IMR-90 (cell line): Measurements from ENCODE around the gene FOXF1. TPM values are rescaled to one million over a fixed set of nuclear protein-coding genes. Genes with fewer than 3 reads are reported as not detected.

Source experiments
- ATAC-seq: fragments of 200-7000 bp; cut with Tn5 transposase; 2 replicates; pipeline ENCODE4 v1.9.1; 2020; ENCODE audit warnings: low read depth, mild to moderate bottlenecking, moderate library complexity
- BruUV-seq: library from RNA; stranded (reverse); fragments of 400-500 nt; replicated peaks from 2 replicates; lab custom pipeline; 2021; lab: Mats Ljungman, UMichigan
- CTCF ChIA-PET: fragments of 300-600 bp; formaldehyde crosslinking; extraction: SDS; loops from one replicate; lab custom pipeline; 2021; ENCODE audit warnings: antibody characterized with exemption; lab: Yijun Ruan, JAX
- POLR2A ChIA-PET: fragments of 300-600 bp; sonication (Branson Sonifier 250); formaldehyde crosslinking; loops from one replicate; lab custom pipeline; 2022; ENCODE audit warnings: antibody characterized with exemption; ENCODE audit not compliant: unreplicated experiment; lab: Charles Lee
- DNase-seq: peaks from one replicate; pipeline ENCODE4 v3.0.0; 2013
- H2AFZ ChIP-seq: replicated peaks from 2 replicates; pipeline ENCODE3; 2013; ENCODE audit warnings: low read length, mild to moderate bottlenecking; ENCODE audit not compliant: poor library complexity
- H2AK5ac ChIP-seq: 2 replicates; pipeline ENCODE4 v1.6.1; 2013; ENCODE audit warnings: low read depth, low read length, inconsistent platforms
- H2AK9ac ChIP-seq: replicated peaks from 2 replicates; pipeline ENCODE3; 2013; ENCODE audit warnings: mild to moderate bottlenecking, low read depth, low read length, moderate library complexity; ENCODE audit not compliant: poor library complexity
- H2BK120ac ChIP-seq: 2 replicates; pipeline ENCODE4 v1.6.1; 2013; ENCODE audit warnings: low read depth, low read length, inconsistent platforms
- H2BK15ac ChIP-seq: 3 replicates; pipeline ENCODE4 v1.6.1; 2013; ENCODE audit warnings: low read depth, low read length, inconsistent platforms
- H2BK20ac ChIP-seq: 2 replicates; pipeline ENCODE4 v1.6.1; 2013; ENCODE audit warnings: low read depth, mild to moderate bottlenecking, inconsistent platforms, low read length, moderate library complexity
- H2BK5ac ChIP-seq: 2 replicates; pipeline ENCODE4 v1.6.1; 2013; ENCODE audit warnings: mild to moderate bottlenecking, low read depth, low read length, inconsistent platforms; ENCODE audit not compliant: poor library complexity, severe bottlenecking
- H3K14ac ChIP-seq: replicated peaks from 2 replicates; pipeline ENCODE4 v1.6.1; 2013; ENCODE audit warnings: low read depth, low read length, inconsistent platforms
- H3K18ac ChIP-seq: 2 replicates; pipeline ENCODE4 v1.6.1; 2013; ENCODE audit warnings: low read depth, low read length, control low read depth
- H3K23ac ChIP-seq: 2 replicates; pipeline ENCODE4 v1.6.1; 2013; ENCODE audit warnings: low read depth, low read length, inconsistent platforms
- H3K27ac ChIP-seq: 2 replicates; pipeline ENCODE4 v1.5.1; 2013; ENCODE audit warnings: mild to moderate bottlenecking, control low read depth, low read length; ENCODE audit not compliant: insufficient read depth
- H3K27me3 ChIP-seq: 2 replicates; pipeline ENCODE4 v1.6.1; 2013; ENCODE audit warnings: low read length; ENCODE audit not compliant: control insufficient read depth, insufficient read depth
- H3K36me3 ChIP-seq: 2 replicates; pipeline ENCODE4 v1.6.1; 2013; ENCODE audit warnings: low read length, mixed read lengths; ENCODE audit not compliant: control insufficient read depth, insufficient read depth
- H3K4ac ChIP-seq: 2 replicates; pipeline ENCODE4 v1.6.1; 2013; ENCODE audit warnings: low read depth, low read length, inconsistent platforms
- H3K4me1 ChIP-seq: 2 replicates; pipeline ENCODE4 v1.6.1; 2013; ENCODE audit warnings: low read length, mixed read lengths; ENCODE audit not compliant: control insufficient read depth, insufficient read depth
- H3K4me2 ChIP-seq: 2 replicates; pipeline ENCODE4 v1.6.1; 2013; ENCODE audit warnings: low read depth, mild to moderate bottlenecking, control low read depth, low read length, moderate library complexity
- H3K4me3 ChIP-seq: 2 replicates; pipeline ENCODE4 v1.5.1; 2013; ENCODE audit warnings: low read depth, mild to moderate bottlenecking, control low read depth, low read length, moderate library complexity; ENCODE audit not compliant: insufficient read depth
- H3K56ac ChIP-seq: 2 replicates; pipeline ENCODE4 v1.6.1; 2013; ENCODE audit warnings: low read length, inconsistent platforms; ENCODE audit not compliant: insufficient read depth; ENCODE audit errors: extremely low read depth
- H3K79me1 ChIP-seq, 2 experiments: 2 replicates each; pipeline ENCODE4 v1.6.1; 2013; ENCODE audit warnings: low read length in 2 of 2, inconsistent platforms in 1 of 2, low read depth in 1 of 2
- H3K9ac ChIP-seq: 2 replicates; pipeline ENCODE4 v1.6.1; 2013; ENCODE audit warnings: low read depth, low read length, control low read depth
- H3K9me1 ChIP-seq: 2 replicates; pipeline ENCODE4 v1.6.1; 2013; ENCODE audit warnings: low read length, inconsistent platforms; ENCODE audit not compliant: insufficient read depth
- H3K9me3 ChIP-seq: 2 replicates; pipeline ENCODE4 v1.6.1; 2013; ENCODE audit warnings: low read length; ENCODE audit not compliant: control insufficient read depth, insufficient read depth
- H4K20me1 ChIP-seq: 2 replicates; pipeline ENCODE4 v1.6.1; 2013; ENCODE audit warnings: low read length, inconsistent platforms; ENCODE audit not compliant: insufficient read depth
- H4K5ac ChIP-seq: 2 replicates; pipeline ENCODE4 v1.6.1; 2013; ENCODE audit warnings: mild to moderate bottlenecking, low read depth, low read length, control low read depth
- H4K8ac ChIP-seq, 2 experiments: 2 replicates each; pipeline ENCODE4 v1.6.1; 2013; ENCODE audit warnings: low read depth in 2 of 2, low read length in 2 of 2, control low read depth in 1 of 2, inconsistent platforms in 1 of 2
- H4K91ac ChIP-seq: 2 replicates; pipeline ENCODE4 v1.6.1; 2013; ENCODE audit warnings: low read depth, low read length, inconsistent platforms; ENCODE audit not compliant: insufficient read depth
- FOS ChIP-seq: fragments of 150-350 bp; IDR thresholded peaks from 2 replicates; pipeline ENCODE4 v1.6.1; 2016; ENCODE audit warnings: low read depth, low read length
- RAD21 ChIP-seq: IDR thresholded peaks from 2 replicates; pipeline ENCODE4 v1.6.1; 2012; ENCODE audit warnings: low read length, improper control_type of control experiment
- SMC3 ChIP-seq: fragments of 150-350 bp; IDR thresholded peaks from 2 replicates; pipeline ENCODE4 v1.6.1; 2016; ENCODE audit warnings: low read depth, mild to moderate bottlenecking, antibody characterized with exemption, low read length, moderate library complexity
- WGBS, 2 experiments: methylation state at CpG; one replicate each; pipeline versions ENCODE4 v1.1.5 to v1.1.7; 2013; ENCODE audit warnings: missing lambda C conversion rate in 2 of 2; ENCODE audit not compliant: insufficient read length in 1 of 2; ENCODE audit errors: extremely low coverage in 2 of 2; 5-methylcytosine and 5-hydroxymethylcytosine counted together
- dilution Hi-C: fragments of 300-500 bp; cut with HindIII; formaldehyde crosslinking; loops from one replicate; pipeline ENCODE4 v1.14.3; 2018; ENCODE audit warnings: low sequenced_read_pairs; ENCODE audit not compliant: unreplicated experiment
- in situ Hi-C: fragments of 300-500 bp; cut with MboI; formaldehyde crosslinking; loops from 3 replicates; pipeline ENCODE4 v1.14.3; 2019; ENCODE audit warnings: low sequenced_read_pairs, inconsistent platforms, mixed read lengths
- intact Hi-C: fragments of 100-400 bp; cut with micrococcal nuclease; formaldehyde crosslinking; loops from 2 replicates; pipeline ENCODE4 v1.10.0; 2022
- polyA plus RNA-seq, 3 experiments: library from polyadenylated mRNA; depleted of rRNA; stranded (reverse); fragments of >200 nt; gene quantifications; 2 replicates each; pipeline ENCODE4 v1.2.3, GENCODE V29; 2012; ENCODE audit warnings: low replicate concordance in 1 of 3
- total RNA-seq: library from RNA; depleted of rRNA; stranded (reverse); fragments of >200 nt; gene quantifications from 2 replicates; pipeline ENCODE4 v1.2.3, GENCODE V29; 2012
- TF ChIP-seq, protein P1 (sequence below): conservative IDR thresholded peaks from 2 replicates; pipeline ENCODE4 v1.5.1; 2012; ENCODE audit warnings: mild to moderate bottlenecking, low read depth, low read length, improper control_type of control experiment

FOXF1 gene
- total and polyA plus RNA-seq, 2 of the 4 experiments (the other 2 are of a cell fraction) = 2.7 to 33.0 TPM

DNA sequence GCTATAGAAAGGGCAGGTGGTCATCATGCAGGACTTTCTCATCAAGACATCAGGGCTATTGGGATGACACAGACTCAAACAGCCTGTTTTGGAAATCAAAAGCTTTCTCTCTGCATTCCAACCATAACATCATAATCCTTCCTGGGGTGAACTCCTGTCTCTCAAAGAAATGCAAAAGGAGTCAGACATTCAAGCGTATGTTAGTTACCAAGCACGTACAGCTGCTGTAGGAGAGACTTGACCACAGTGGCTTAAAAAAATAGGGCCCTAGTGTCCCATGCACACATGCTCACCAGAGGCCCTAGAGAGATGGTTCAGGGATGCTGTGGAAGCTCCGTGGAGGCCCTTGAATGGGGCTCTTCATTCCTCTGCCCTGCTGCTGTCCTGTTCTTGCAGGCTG lies 24.6 kb upstream of the FOXF1 start:
- Histone ChIP-seq H3K4me2 (no peak overlapping the region), H3K4me1 (peaks cover 12% of the 10 kb centered on the region), H3K9me1 (peaks cover 53% of the 10 kb centered on the region), H4K20me1 (peaks cover 97% of the 10 kb centered on the region), H2BK20ac (no peak overlapping the region), H3K9ac (no peak overlapping the region), H2BK120ac (no peak overlapping the region), H2BK15ac (no peak overlapping the region), H3K4me3 (no peak overlapping the region), H2BK5ac (no peak overlapping the region), H3K27me3 (no peaks in the 10 kb centered on the region), H3K56ac (no peak overlapping the region), H2AK5ac (no peak overlapping the region), H4K8ac (no peak overlapping the region), H3K27ac (no peak overlapping the region), H4K91ac (no peak overlapping the region), H2AFZ (no peak overlapping the region), H3K18ac (no peak overlapping the region), H3K36me3 (peaks cover 88% of the 10 kb centered on the region), H3K79me1 (peaks cover 69 to 99% of the 10 kb centered on the region in 2 experiments), H3K4ac (no peak overlapping the region), H3K14ac (peak overlapping the region; percentile 42; the same call in 1 of the 2 replicates), H4K5ac (no peak overlapping the region), H2AK9ac (no peak overlapping the region), H3K9me3 (peaks cover 10% of the 10 kb centered on the region; the same call in 1 of the 2 replicates), H3K23ac (peak overlapping the region; percentile 46; the same call in 1 of the 2 replicates)
- BruUV-seq = no TSS peak
- ChIA-PET CTCF (no interaction called here), POLR2A (no interaction called here)
- no CpG with 5 or more reads among the region's 3 CpGs for WGBS, 2 experiments
- DNase-seq (no peak), ATAC-seq (no peak)
- intact Hi-C loops (no loop called here), dilution Hi-C loops (no loop called here), in situ Hi-C loops (no loop called here)
- TF ChIP-seq RAD21 (no peak), SMC3 (no peak), FOS (no peak)
- TF ChIP-seq, protein P1, sequence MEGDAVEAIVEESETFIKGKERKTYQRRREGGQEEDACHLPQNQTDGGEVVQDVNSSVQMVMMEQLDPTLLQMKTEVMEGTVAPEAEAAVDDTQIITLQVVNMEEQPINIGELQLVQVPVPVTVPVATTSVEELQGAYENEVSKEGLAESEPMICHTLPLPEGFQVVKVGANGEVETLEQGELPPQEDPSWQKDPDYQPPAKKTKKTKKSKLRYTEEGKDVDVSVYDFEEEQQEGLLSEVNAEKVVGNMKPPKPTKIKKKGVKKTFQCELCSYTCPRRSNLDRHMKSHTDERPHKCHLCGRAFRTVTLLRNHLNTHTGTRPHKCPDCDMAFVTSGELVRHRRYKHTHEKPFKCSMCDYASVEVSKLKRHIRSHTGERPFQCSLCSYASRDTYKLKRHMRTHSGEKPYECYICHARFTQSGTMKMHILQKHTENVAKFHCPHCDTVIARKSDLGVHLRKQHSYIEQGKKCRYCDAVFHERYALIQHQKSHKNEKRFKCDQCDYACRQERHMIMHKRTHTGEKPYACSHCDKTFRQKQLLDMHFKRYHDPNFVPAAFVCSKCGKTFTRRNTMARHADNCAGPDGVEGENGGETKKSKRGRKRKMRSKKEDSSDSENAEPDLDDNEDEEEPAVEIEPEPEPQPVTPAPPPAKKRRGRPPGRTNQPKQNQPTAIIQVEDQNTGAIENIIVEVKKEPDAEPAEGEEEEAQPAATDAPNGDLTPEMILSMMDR = no peak
